Panc1 (cell line): ENCODE measurements around the gene PLAAT1.

Source experiments
- POLR2AphosphoS5 ChIP-seq: IDR thresholded peaks from 2 replicates; pipeline ENCODE4 v1.6.1; 2012; ENCODE audit warnings: mild to moderate bottlenecking, low read depth, low read length, moderate library complexity
- SIN3A ChIP-seq: IDR thresholded peaks from 2 replicates; pipeline ENCODE4 v1.6.1; 2012; ENCODE audit warnings: low read depth, mild to moderate bottlenecking, low read length, moderate library complexity, borderline replicate concordance; ENCODE audit not compliant: insufficient read depth
- TF ChIP-seq, protein P1 (sequence below): fragments of 450-650 bp; IDR thresholded peaks from 2 replicates; pipeline ENCODE4 v1.5.1; 2017; ENCODE audit warnings: mild to moderate bottlenecking

DNA sequence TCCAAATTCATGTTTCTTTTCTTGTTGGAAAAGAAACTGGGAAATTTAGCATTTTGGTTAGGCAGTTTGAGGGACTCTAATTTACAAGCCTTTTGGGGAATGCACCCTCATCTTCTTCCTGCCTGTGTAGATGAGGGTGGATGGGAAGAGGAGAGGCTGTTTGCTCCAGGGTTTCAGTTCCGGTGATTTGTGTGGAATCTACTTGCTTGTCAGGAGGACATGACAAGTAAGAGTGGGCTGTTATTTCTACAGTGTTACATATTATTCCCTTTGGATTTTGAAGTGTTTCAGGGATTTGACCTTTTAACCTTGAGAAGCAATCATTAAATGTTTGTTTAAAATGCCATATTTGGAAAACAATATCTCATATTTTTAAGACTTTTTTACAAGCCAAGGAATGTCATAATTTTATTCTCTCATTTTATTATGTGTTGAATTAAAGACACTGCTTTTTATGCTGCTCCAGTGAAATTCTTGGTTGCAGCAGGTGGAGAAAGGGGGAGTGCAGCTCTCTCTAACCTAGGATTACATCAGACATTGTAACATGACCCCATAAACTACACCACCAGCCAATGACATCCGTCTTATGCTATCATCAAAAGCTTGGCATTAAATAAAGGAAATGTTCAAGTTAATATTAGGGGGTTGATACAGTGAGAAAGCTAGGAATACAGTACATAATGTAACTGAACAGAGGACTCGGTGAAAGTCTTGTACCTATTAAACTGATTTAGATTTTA lies 30.2 kb downstream of the PLAAT1 start:
- TF ChIP-seq, protein P1, sequence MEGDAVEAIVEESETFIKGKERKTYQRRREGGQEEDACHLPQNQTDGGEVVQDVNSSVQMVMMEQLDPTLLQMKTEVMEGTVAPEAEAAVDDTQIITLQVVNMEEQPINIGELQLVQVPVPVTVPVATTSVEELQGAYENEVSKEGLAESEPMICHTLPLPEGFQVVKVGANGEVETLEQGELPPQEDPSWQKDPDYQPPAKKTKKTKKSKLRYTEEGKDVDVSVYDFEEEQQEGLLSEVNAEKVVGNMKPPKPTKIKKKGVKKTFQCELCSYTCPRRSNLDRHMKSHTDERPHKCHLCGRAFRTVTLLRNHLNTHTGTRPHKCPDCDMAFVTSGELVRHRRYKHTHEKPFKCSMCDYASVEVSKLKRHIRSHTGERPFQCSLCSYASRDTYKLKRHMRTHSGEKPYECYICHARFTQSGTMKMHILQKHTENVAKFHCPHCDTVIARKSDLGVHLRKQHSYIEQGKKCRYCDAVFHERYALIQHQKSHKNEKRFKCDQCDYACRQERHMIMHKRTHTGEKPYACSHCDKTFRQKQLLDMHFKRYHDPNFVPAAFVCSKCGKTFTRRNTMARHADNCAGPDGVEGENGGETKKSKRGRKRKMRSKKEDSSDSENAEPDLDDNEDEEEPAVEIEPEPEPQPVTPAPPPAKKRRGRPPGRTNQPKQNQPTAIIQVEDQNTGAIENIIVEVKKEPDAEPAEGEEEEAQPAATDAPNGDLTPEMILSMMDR = no peak
- TF ChIP-seq SIN3A = no peak
- TF ChIP-seq POLR2AphosphoS5 = no peak
